ENCODE measurements around the gene ERG. TPM values are rescaled to one million over a fixed set of nuclear protein-coding genes. Genes with fewer than 3 reads are reported as not detected.

ERG gene
- polyA plus RNA-seq, 3 donors from 2014 or later: not detected

DNA sequence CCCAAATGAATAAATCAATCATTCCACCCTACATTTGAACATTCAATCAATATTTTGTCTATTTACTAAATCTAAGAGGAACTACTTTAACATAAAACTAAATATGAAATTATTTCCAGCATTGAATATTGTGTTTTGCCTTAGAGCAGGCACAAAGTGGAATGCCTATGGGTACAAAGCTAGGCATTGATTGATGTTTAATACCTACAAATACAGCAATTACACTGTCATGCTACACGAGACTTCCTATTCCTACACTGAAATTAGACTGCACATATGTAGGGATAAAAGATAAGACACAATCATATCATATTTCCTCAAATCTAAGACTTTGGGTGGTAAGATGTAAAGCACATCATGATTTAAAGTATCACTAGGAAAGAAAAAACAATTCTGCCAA, 12.9 kb upstream of the ERG start:
- peaks cover 0 to 6% (median 2%) of the 10 kb centered on the region in 3 donors for H3K27me3 Mint-ChIP-seq (ENCODE audit: low read depth in 3 of 3)
- H3K27ac Mint-ChIP-seq: no peak overlapping the region
- H3K4me1 Mint-ChIP-seq: peaks cover 8 to 11% of the 10 kb centered on the region in 2 donors
- peaks cover 0 to 2% (median 0%) of the 10 kb centered on the region in 6 donors for H3K9me3 Mint-ChIP-seq
- DNase-seq: no peak
- H3K4me3 Mint-ChIP-seq: no peak overlapping the region
- no peaks in the 10 kb centered on the region for H3K36me3 Mint-ChIP-seq

GRCh38 chr21:38507374-38507942, 9.2 kb upstream of the ERG start:
- peaks cover 11 to 17% of the 10 kb centered on the region in 2 donors for H3K4me1 Mint-ChIP-seq
- no peak overlapping the region for H3K27ac Mint-ChIP-seq
- H3K27me3 Mint-ChIP-seq (ENCODE audit: low read depth in 3 of 3): peaks cover 0 to 3% (median 2%) of the 10 kb centered on the region in 3 donors
- no peak overlapping the region for H3K4me3 Mint-ChIP-seq
- peaks cover 0 to 2% (median 0%) of the 10 kb centered on the region in 6 donors for H3K9me3 Mint-ChIP-seq
- H3K36me3 Mint-ChIP-seq: no peaks in the 10 kb centered on the region
- DNase-seq: no peak

- Mint-ChIP-seq H3K4me1 (peaks cover 11 to 17% of the 10 kb centered on the region in 2 donors), H3K27ac (peak overlapping the region in 3 of 6 donors; percentile 1 to 57 (median 2)), H3K4me3 (peak overlapping the region; percentile 34 to 79 (median 55)), H3K27me3 (ENCODE audit: low read depth in 3 of 3) (peaks cover 0 to 3% (median 2%) of the 10 kb centered on the region in 3 donors), H3K36me3 (no peaks in the 10 kb centered on the region), H3K9me3 (peaks cover 0 to 2% (median 0%) of the 10 kb centered on the region in 6 donors)
- DNase-seq: peak; percentile 14 to 28 (median 26)
Observed at GRCh38 chr21:38506661-38507281, 8.5 kb upstream of the ERG start.

GRCh38 chr21:38505654-38506523, 7.6 kb upstream of the ERG start:
- peaks cover 11 to 17% of the 10 kb centered on the region in 2 donors for H3K4me1 Mint-ChIP-seq
- no peaks in the 10 kb centered on the region for H3K36me3 Mint-ChIP-seq
- peaks cover 0 to 6% (median 2%) of the 10 kb centered on the region in 3 donors for H3K27me3 Mint-ChIP-seq (ENCODE audit: low read depth in 3 of 3)
- peak overlapping the region in 2 of 5 donors; percentile 27 to 79 for H3K4me3 Mint-ChIP-seq
- DNase-seq: peak in 2 of 3 donors; percentile 13 to 17
- peak overlapping the region in 1 of 6 donors; percentile 57 for H3K27ac Mint-ChIP-seq
- H3K9me3 Mint-ChIP-seq: peaks cover 0 to 2% (median 0%) of the 10 kb centered on the region in 6 donors

DNA sequence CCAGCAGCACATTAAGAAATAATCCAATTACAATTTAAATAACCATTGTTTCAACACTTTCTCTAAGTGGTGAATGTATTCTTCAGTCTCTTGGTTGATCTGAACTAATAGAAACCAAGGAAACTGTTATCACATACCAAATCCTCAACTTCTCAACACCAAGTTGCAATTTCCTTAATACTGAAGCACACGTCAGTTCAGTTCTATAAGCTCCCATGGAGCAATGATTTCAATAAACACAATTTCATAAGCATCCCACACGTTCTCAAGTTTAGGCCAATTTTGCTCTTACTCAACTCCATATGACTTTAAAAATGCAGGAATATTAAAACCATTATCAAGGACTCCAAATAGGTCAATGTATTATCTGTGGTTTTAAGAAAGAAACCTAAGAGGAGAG, 5.8 kb upstream of the ERG start:
- Mint-ChIP-seq H3K27ac (no peak overlapping the region), H3K4me1 (peaks cover 11 to 17% of the 10 kb centered on the region in 2 donors), H3K4me3 (no peak overlapping the region), H3K36me3 (no peaks in the 10 kb centered on the region), H3K27me3 (ENCODE audit: low read depth in 3 of 3) (peaks cover under 1 to 9% (median 3%) of the 10 kb centered on the region in 3 donors), H3K9me3 (peaks cover 0 to 4% (median 0%) of the 10 kb centered on the region in 6 donors)
- no peak for DNase-seq

DNA sequence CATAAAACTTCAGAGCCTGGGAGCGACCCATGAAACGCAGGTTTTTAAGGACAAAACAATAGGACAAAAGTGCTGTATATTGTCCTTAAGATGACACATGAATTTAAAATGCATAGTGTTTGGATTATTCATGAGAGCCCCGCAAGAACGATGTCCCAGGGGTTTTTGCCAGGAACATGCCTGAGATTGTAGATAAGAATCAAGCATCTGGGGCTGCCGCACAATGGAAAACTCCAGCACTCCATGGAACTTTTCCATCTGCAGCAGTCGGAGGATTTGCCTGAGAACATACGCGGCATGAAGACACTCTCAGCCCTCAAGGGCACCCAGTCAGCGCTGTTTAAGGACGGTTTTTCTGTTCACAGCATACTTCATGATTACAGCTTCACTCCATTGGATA, 5.3 kb upstream of the ERG start:
- Mint-ChIP-seq H3K9me3 (peaks cover 0 to 4% (median 0%) of the 10 kb centered on the region in 6 donors), H3K4me1 (peaks cover 11 to 17% of the 10 kb centered on the region in 2 donors), H3K27ac (no peak overlapping the region), H3K4me3 (no peak overlapping the region), H3K27me3 (ENCODE audit: low read depth in 3 of 3) (peaks cover 3 to 9% (median 4%) of the 10 kb centered on the region in 3 donors), H3K36me3 (no peaks in the 10 kb centered on the region)
- no peak for DNase-seq

GRCh38 chr21:38500073-38500472, 1.8 kb upstream of the ERG start:
- no peak overlapping the region for H3K27ac Mint-ChIP-seq
- H3K36me3 Mint-ChIP-seq: no peaks in the 10 kb centered on the region
- no peak for DNase-seq

DNA sequence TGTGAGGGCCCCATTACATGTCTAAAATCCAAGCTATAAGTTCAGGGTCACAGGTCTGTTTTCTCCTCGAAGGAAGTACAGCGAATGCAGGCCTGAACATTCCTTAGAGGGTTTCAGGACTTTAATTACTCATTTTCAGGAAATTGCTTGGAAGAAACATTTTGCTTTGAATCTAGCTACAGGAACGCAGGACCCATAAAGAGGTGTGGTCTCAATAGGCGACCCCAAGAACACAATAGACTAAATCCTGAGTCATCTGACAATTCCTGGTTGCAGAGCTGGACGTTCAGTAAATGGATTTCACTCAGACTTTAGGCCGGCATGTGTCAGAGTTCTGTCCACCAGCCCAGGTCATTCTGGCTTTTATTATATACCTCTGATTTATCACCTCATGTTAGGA, 1.0 kb upstream of the ERG start:
- Mint-ChIP-seq H3K27ac (no peak overlapping the region), H3K4me3 (no peak overlapping the region), H3K27me3 (ENCODE audit: low read depth in 3 of 3) (peaks cover 11 to 15% (median 12%) of the 10 kb centered on the region in 3 donors), H3K9me3 (peaks cover 0 to 2% (median 0%) of the 10 kb centered on the region in 6 donors), H3K4me1 (peaks cover 0 to under 1% of the 10 kb centered on the region in 2 donors), H3K36me3 (no peaks in the 10 kb centered on the region)
- no peak for DNase-seq

More at GRCh38 chr21:38500073-38500472, 1.8 kb upstream of the ERG start:
- Mint-ChIP-seq H3K4me3 (no peak overlapping the region), H3K4me1 (no peaks in the 10 kb centered on the region), H3K9me3 (peaks cover 0 to 2% (median 0%) of the 10 kb centered on the region in 6 donors), H3K27me3 (ENCODE audit: low read depth in 3 of 3) (peaks cover 11 to 13% (median 11%) of the 10 kb centered on the region in 3 donors)

GRCh38 chr21:38496224-38496623, 2.1 kb downstream of the ERG start:
- Mint-ChIP-seq H3K27ac (no peak overlapping the region), H3K4me1 (peaks cover 2 to 9% of the 10 kb centered on the region in 2 donors), H3K4me3 (no peak overlapping the region), H3K9me3 (peaks cover 0 to 2% (median 0%) of the 10 kb centered on the region in 6 donors), H3K27me3 (ENCODE audit: low read depth in 3 of 3) (peaks cover 5 to 18% (median 13%) of the 10 kb centered on the region in 3 donors), H3K36me3 (no peaks in the 10 kb centered on the region)
- no peak for DNase-seq

DNA sequence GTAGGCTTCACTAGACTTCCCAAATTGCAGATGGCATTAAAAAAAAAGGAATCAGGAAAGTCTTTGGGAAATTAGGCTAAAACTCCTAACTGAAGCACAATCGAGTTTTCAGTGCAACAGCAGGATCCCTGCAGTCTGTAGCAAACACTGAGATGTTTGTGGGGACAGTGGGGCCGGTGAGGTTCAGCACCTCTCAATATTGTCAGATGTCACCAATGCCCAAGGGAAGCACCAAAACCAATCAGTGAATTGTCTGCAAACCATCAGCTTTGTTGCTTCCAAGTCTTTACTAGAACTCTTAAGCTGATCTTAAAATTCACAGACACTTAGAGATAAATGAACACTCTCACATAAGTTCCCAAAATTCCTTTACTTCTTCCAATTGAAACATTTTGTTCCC, 2.6 kb downstream of the ERG start:
- no peaks in the 10 kb centered on the region for H3K36me3 Mint-ChIP-seq

GRCh38 chr21:38495242-38495641, 3.0 kb downstream of the ERG start:
- DNase-seq: no peak
- H3K4me1 Mint-ChIP-seq: peaks cover 2 to 9% of the 10 kb centered on the region in 2 donors
- H3K4me3 Mint-ChIP-seq: no peak overlapping the region
- H3K27ac Mint-ChIP-seq: no peak overlapping the region
- H3K36me3 Mint-ChIP-seq: no peaks in the 10 kb centered on the region
- peaks cover 2 to 18% (median 13%) of the 10 kb centered on the region in 3 donors for H3K27me3 Mint-ChIP-seq (ENCODE audit: low read depth in 3 of 3)
- no peaks in the 10 kb centered on the region for H3K9me3 Mint-ChIP-seq

More for the DNA sequence above, 2.6 kb downstream of the ERG start:
- Mint-ChIP-seq H3K27ac (no peak overlapping the region), H3K9me3 (peaks cover 0 to 2% (median 0%) of the 10 kb centered on the region in 6 donors), H3K4me3 (no peak overlapping the region), H3K4me1 (peaks cover 2 to 9% of the 10 kb centered on the region in 2 donors), H3K27me3 (ENCODE audit: low read depth in 3 of 3) (peaks cover 5 to 18% (median 13%) of the 10 kb centered on the region in 3 donors)
- no peak for DNase-seq

DNA sequence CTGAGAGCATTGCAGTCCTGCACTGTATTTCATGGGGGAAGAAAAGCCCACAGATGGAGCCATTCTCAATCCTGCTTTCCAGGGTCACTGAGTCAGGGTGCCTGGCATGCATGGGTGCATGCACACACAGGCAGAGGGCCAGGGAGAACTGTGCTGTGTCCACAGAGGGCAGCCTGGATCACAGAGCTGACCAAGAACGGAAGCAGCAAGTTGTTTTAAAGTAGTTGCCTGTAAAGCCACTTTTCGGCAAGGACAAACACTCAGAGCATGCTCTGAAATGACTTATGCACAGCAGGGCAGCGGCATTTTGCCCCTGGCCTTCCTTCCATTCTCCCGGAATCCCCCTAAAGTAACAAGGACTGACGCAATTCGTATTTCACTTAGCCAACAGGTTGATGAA, 3.6 kb downstream of the ERG start:
- Mint-ChIP-seq H3K27ac (no peak overlapping the region), H3K36me3 (no peaks in the 10 kb centered on the region), H3K4me1 (peaks cover 2 to 9% of the 10 kb centered on the region in 2 donors), H3K27me3 (ENCODE audit: low read depth in 3 of 3) (peaks cover 2 to 18% (median 13%) of the 10 kb centered on the region in 3 donors), H3K9me3 (peaks cover 0 to 2% (median 0%) of the 10 kb centered on the region in 6 donors), H3K4me3 (no peak overlapping the region)
- DNase-seq: no peak

GRCh38 chr21:38494251-38494642, 4.0 kb downstream of the ERG start:
- H3K27ac Mint-ChIP-seq: no peak overlapping the region
- H3K36me3 Mint-ChIP-seq: no peaks in the 10 kb centered on the region
- H3K4me1 Mint-ChIP-seq: peaks cover 2 to 9% of the 10 kb centered on the region in 2 donors
- peaks cover 0 to 2% (median 0%) of the 10 kb centered on the region in 6 donors for H3K9me3 Mint-ChIP-seq
- no peak for DNase-seq
- H3K4me3 Mint-ChIP-seq: no peak overlapping the region
- H3K27me3 Mint-ChIP-seq (ENCODE audit: low read depth in 3 of 3): peaks cover 2 to 18% (median 12%) of the 10 kb centered on the region in 3 donors

Measured in immature natural killer cell (primary cell).